ENCODE measurements around the gene OGFOD3. TPM values are rescaled to one million over a fixed set of nuclear protein-coding genes. Genes with fewer than 3 reads are reported as not detected.

Gene OGFOD3
- total and polyA plus RNA-seq, 2 donors (not counting 1 experiment from before 2014, with no cell fraction given) = 22.6 to 30.5 TPM

GRCh38 chr17:82447876-82448275, 29.5 kb upstream of the OGFOD3 start:
- ATAC-seq (ENCODE audit: low read depth) (no peak), DNase-seq (peak; percentile 59)
- CTCF ChIA-PET = interaction anchor here (0.6 to 2.8 kb wide), 4 partner anchors 25 to 106 kb away, joined by 3 to 11 read pairs (median 3); partner anchors contain the start of gene OGFOD3
- H3K27me3 ChIP-seq (replicated peaks in 1 of 4; ENCODE audit: control extremely low read depth in 1 of 4, control insufficient read depth in 3 of 4, insufficient read depth in 4 of 4, low read length in 3 of 4) = no peaks in the 10 kb centered on the region
- 77% methylated on average over 6 of the region's 11 CpGs for WGBS (ENCODE audit: insufficient coverage)
- H3K9me3 ChIP-seq (ENCODE audit: control extremely low read depth in 1 of 3, control insufficient read depth in 2 of 3, insufficient read depth in 1 of 3, low read length in 2 of 3) = no peaks in the 10 kb centered on the region
- peaks cover 1 to 50% of the 10 kb centered on the region in 2 experiments for H3K36me3 ChIP-seq (replicated peaks in 1 of 2; ENCODE audit: control extremely low read depth in 1 of 2, control insufficient read depth in 1 of 2, extremely low read depth in 1 of 2, insufficient read depth in 2 of 2, low read length in 1 of 2)
- TF ChIP-seq EZH2 (IDR thresholded peaks at IDR 0.05; ENCODE audit: borderline replicate concordance, insufficient read depth, low read depth, low read length, poor library complexity, severe bottlenecking) (no peak), CTCF (IDR thresholded peaks at IDR 0.05) (no peak)
- no peaks in the 10 kb centered on the region for H3K27me3 Mint-ChIP-seq
- no peak overlapping the region for H3K9ac ChIP-seq (ENCODE audit: low read length)
- H4K20me1 ChIP-seq (ENCODE audit: control insufficient read depth, insufficient read depth, low read length, poor library complexity, severe bottlenecking) = peaks cover 40% of the 10 kb centered on the region
- H3K79me2 ChIP-seq (ENCODE audit: control insufficient read depth, insufficient read depth, low read length) = peaks cover 80% of the 10 kb centered on the region
- peak overlapping the region; percentile 6 for H3K4me2 ChIP-seq (replicated peaks; ENCODE audit: low read depth, low read length, poor library complexity, severe bottlenecking)
- H3K4me1 ChIP-seq (ENCODE audit: control insufficient read depth in 2 of 2, insufficient read depth in 2 of 2, low read length in 2 of 2) = peaks cover 17 to 57% of the 10 kb centered on the region in 2 donors
- peak overlapping the region; percentile 39 to 85 for H3K27ac ChIP-seq (ENCODE audit: low read length in 2 of 2)
- no peaks in the 10 kb centered on the region for H3K9me3 Mint-ChIP-seq (ENCODE audit: insufficient read depth)
- intact Hi-C loops (cut with micrococcal nuclease) = loop anchor here (2.0 kb wide), 3 partner anchors 13 to 217 kb away; partner anchors contain the start of gene FOXK2
- POLR2A ChIA-PET = interaction anchor here (0.7 to 2.3 kb wide), 2 partner anchors 14 to 17 kb away, joined by 3 to 5 read pairs; no protein-coding TSS in a partner anchor
- H3K4me1 Mint-ChIP-seq = peaks cover 44% of the 10 kb centered on the region
- H3K4me3 ChIP-seq (ENCODE audit: control extremely low read depth in 1 of 5, extremely low read depth in 1 of 5, insufficient read depth in 1 of 5, low read depth in 2 of 5, low read length in 4 of 5) = no peak overlapping the region
- H3K4me3 Mint-ChIP-seq = peak overlapping the region; percentile 47
- H3K27ac Mint-ChIP-seq = peak overlapping the region; percentile 87
- H2AFZ ChIP-seq (ENCODE audit: insufficient read depth, low read depth, low read length, poor library complexity, severe bottlenecking) = no peak overlapping the region

- no peak overlapping the region for H3K4me3 Mint-ChIP-seq
- TF ChIP-seq CTCF (IDR thresholded peaks at IDR 0.05) = no peak
- Histone ChIP-seq H3K79me2 (ENCODE audit: control insufficient read depth, insufficient read depth, low read length) (peaks cover 82% of the 10 kb centered on the region), H3K9me3 (ENCODE audit: control extremely low read depth in 1 of 3, control insufficient read depth in 2 of 3, insufficient read depth in 1 of 3, low read length in 2 of 3) (no peaks in the 10 kb centered on the region), H3K4me3 (ENCODE audit: control extremely low read depth in 1 of 5, extremely low read depth in 1 of 5, insufficient read depth in 1 of 5, low read depth in 2 of 5, low read length in 4 of 5) (no peak overlapping the region), H3K4me2 (replicated peaks; ENCODE audit: low read depth, low read length, poor library complexity, severe bottlenecking) (no peak overlapping the region), H2AFZ (ENCODE audit: insufficient read depth, low read depth, low read length, poor library complexity, severe bottlenecking) (no peak overlapping the region), H3K4me1 (ENCODE audit: control insufficient read depth in 2 of 2, insufficient read depth in 2 of 2, low read length in 2 of 2) (peaks cover 17 to 65% of the 10 kb centered on the region in 2 donors), H4K20me1 (ENCODE audit: control insufficient read depth, insufficient read depth, low read length, poor library complexity, severe bottlenecking) (peaks cover 52% of the 10 kb centered on the region), H3K9ac (ENCODE audit: low read length) (no peak overlapping the region), H3K27me3 (replicated peaks in 1 of 4; ENCODE audit: control extremely low read depth in 1 of 4, control insufficient read depth in 3 of 4, insufficient read depth in 4 of 4, low read length in 3 of 4) (no peaks in the 10 kb centered on the region), H3K36me3 (replicated peaks in 1 of 2; ENCODE audit: control extremely low read depth in 1 of 2, control insufficient read depth in 1 of 2, extremely low read depth in 1 of 2, insufficient read depth in 2 of 2, low read length in 1 of 2) (peaks cover 1 to 62% of the 10 kb centered on the region in 2 experiments), H3K27ac (ENCODE audit: low read length in 2 of 2) (peak overlapping the region in 1 of 2 donors; percentile 69)
- no peak for ATAC-seq (ENCODE audit: low read depth)
- no peak for DNase-seq
- ChIA-PET POLR2A (interaction anchor here (0.6 to 2.3 kb wide), 2 partner anchors 12 to 84 kb away, joined by 3 to 5 read pairs; no protein-coding TSS in a partner anchor), CTCF (interaction anchor here (1.3 kb wide), 1 partner anchor 47 kb away, joined by 3 read pairs; no protein-coding TSS in a partner anchor)
- intact Hi-C loops (cut with micrococcal nuclease) = no loop called here
- WGBS (ENCODE audit: insufficient coverage) = 95% methylated on average over 8 of the region's 12 CpGs
- H3K4me1 Mint-ChIP-seq = peaks cover 50% of the 10 kb centered on the region
- no peaks in the 10 kb centered on the region for H3K9me3 Mint-ChIP-seq (ENCODE audit: insufficient read depth)
- H3K27ac Mint-ChIP-seq = peak overlapping the region; percentile 70
- H3K27me3 Mint-ChIP-seq = no peaks in the 10 kb centered on the region
These were observed 28.3 kb upstream of the OGFOD3 start for GRCh38 chr17:82446649-82447048.
